ENCODE data around the gene C1QB. TPM values are rescaled to one million over a fixed set of nuclear protein-coding genes. Genes with fewer than 3 reads are reported as not detected.
"Not testable (repeated sequence)": the region's sequence is repeated elsewhere in the genome, so short reads cannot be mapped to it uniquely, and the experiment has no call there.

Gene C1QB
- total and polyA plus RNA-seq, 11 donors = 16.6 to 667 (median 77.4) TPM

DNA sequence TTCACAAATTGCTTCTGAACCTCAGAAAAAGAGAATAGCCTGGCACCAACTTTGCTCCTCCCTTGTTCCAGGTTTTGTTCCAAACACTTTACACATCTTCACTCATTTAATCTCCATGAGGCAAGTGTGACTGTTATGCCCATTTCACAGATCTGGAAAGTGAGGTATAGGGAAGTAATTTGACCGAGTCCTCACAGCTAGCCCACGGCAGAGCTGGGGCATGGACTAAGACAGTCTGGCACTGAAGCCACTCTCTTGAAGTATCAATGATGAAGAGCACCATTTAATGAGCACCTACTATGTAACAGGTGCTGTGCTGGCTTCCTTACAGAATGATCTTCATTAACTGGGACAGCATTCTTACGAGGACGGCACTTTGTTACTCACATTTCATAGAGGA, 19.0 kb downstream of the C1QB start:
- peaks cover 3 to 50% (median 24%) of the 10 kb centered on the region in 9 donors for H3K27me3 ChIP-seq

DNA sequence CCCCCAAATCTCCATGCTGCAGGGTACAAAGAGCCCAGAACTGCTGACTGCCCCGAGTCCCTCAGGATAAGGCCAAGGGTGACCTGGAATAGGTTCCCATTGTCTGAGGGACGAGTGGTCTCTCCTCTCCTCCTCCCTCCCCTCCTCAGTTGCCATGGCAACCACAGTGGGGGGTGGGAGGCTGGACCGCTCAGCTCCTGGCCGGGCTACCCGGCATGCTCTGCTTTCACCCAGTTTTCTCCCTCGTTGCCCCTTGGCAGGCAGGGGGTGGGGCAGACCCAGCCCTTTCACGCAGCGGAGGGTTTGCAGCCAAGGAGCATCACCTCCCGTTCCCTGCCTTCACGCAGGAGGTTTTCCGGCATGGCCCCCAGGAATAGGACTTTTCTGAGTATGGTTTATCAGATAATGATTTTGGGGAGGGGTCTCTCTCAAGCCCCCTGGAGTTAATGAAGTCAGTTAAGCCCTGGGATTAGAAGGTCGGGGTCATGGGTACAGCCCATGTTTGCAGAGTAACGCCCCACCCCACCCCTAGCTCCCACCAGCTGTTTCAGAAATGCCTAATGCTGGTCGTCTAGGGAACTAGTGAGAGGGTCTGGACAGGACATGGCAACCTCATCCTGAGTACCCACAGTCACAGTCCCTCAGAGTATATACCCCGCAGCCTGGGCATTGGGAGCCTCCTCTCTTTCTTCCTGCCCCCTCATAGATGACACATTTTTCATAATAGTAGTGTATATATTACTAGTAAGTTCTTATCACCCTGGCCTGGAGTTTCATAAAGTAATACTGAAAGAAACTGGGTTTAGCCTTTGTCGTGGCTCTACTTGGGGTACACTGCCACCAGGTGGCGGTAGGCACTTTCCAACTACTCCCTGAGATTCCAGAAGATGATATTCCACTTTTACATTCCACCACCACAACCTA, 20.7 kb downstream of the C1QB start:
- H3K4me3 ChIP-seq = no peak overlapping the region
- H3K36me3 ChIP-seq = no peaks in the 10 kb centered on the region
- no peaks in the 10 kb centered on the region for H3K9me3 ChIP-seq
- DNase-seq = peak in 1 of 5 donors; percentile 29
- WGBS, 4 donors = 7 to 14% (median 10%) methylated on average over 14 to 17 of the region's 17 CpGs
- TF ChIP-seq CTCF (IDR thresholded peaks at IDR 0.05) (peak; percentile 40 to 68 (median 59)), POLR2A (IDR thresholded peaks at IDR 0.05) (no peak)
- intact Hi-C loops (cut with DNase I) = loop anchor here in 8 of 10 donors (1.0 to 10.0 kb wide), 4 partner anchors 251 to 259 kb away; no protein-coding TSS in a partner anchor
- ATAC-seq = peak in 2 of 4 donors; percentile 14 to 44
- peaks cover 3 to 59% (median 22%) of the 10 kb centered on the region in 9 donors for H3K27me3 ChIP-seq
- no peaks in the 10 kb centered on the region for H3K4me1 ChIP-seq
- H3K27ac ChIP-seq = no peak overlapping the region

More for the DNA sequence above, 19.0 kb downstream of the C1QB start:
- intact Hi-C loops (cut with DNase I) = loop anchor here in 4 of 10 donors (2.0 to 10.0 kb wide), 3 partner anchors 253 to 260 kb away; no protein-coding TSS in a partner anchor
- Histone ChIP-seq H3K36me3 (no peaks in the 10 kb centered on the region), H3K4me1 (no peaks in the 10 kb centered on the region), H3K27ac (no peak overlapping the region), H3K4me3 (no peak overlapping the region), H3K9me3 (no peaks in the 10 kb centered on the region)
- ATAC-seq = no peak
- no peak for TF ChIP-seq CTCF (IDR thresholded peaks at IDR 0.05)
- TF ChIP-seq POLR2A (IDR thresholded peaks at IDR 0.05) = no peak
- WGBS, 4 donors = 80 to 88% (median 84%) methylated on average over 4 of the region's 4 CpGs
- no peak for DNase-seq

- H3K4me1 ChIP-seq = no peaks in the 10 kb centered on the region
- intact Hi-C loops (cut with DNase I) = loop anchor here in 7 of 10 donors (1.0 to 10.0 kb wide), 4 partner anchors 250 to 258 kb away; no protein-coding TSS in a partner anchor
- ATAC-seq = no peak
- H3K36me3 ChIP-seq = no peaks in the 10 kb centered on the region
- H3K4me3 ChIP-seq = no peak overlapping the region
- H3K27me3 ChIP-seq = peaks cover 3 to 59% (median 22%) of the 10 kb centered on the region in 9 donors
- no peak for TF ChIP-seq CTCF (IDR thresholded peaks at IDR 0.05)
- no peak for TF ChIP-seq POLR2A (IDR thresholded peaks at IDR 0.05)
- 16 to 36% (median 23%) methylated on average over 1 of the region's 1 CpG for WGBS, 4 donors
- no peak overlapping the region for H3K27ac ChIP-seq
- no peak for DNase-seq
- no peaks in the 10 kb centered on the region for H3K9me3 ChIP-seq
These were observed 21.3 kb downstream of the C1QB start for GRCh38 chr1:22674410-22674749.

DNA sequence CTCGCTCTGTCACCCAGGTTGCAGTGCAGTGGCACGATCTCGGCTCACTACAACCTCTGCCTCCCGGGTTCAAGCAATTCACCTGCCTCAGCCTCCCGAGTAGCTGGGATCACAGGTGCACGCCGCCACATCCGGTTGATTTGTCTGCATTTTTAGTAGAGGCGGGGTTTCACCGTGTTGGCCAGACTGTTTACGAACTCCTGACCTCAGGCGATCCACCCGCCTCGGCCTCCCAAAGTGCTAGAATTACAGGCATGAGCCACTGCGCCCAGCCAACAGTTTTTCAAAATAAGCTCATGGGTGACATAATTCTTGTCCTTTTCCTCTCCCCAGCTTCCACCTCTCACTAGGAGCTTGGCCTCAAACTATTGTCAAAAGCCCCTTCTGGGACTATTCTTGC, 23.1 kb downstream of the C1QB start:
- H3K4me1 ChIP-seq, DNase-seq, H3K36me3 ChIP-seq, H3K4me3 ChIP-seq, H3K9me3 ChIP-seq, ATAC-seq, H3K27ac ChIP-seq: not testable (repeated sequence)
- H3K27me3 ChIP-seq = peaks cover 3 to 48% (median 21%) of the 10 kb centered on the region in 9 donors
- intact Hi-C loops (cut with DNase I) = loop anchor here in 1 of 10 donors (10.0 kb wide), 1 partner anchor 249 kb away; no protein-coding TSS in a partner anchor
- 90 to 91% (median 90%) methylated on average over 15 of the region's 15 CpGs for WGBS, 4 donors

Data from heart left ventricle (tissue), 16 donors.